Smooth muscle cell (in vitro differentiated cells): ENCODE results near the gene NPW. TPM values are rescaled to one million over a fixed set of nuclear protein-coding genes. Genes with fewer than 3 reads are reported as not detected.

Experiments used
- DNase-seq: peaks from one replicate; lab custom pipeline; 2025; ENCODE audit not compliant: unreplicated experiment; lab: John Stamatoyannopoulos, UW
- H2AFZ ChIP-seq: fragments of 200-600 bp; sonication (generic); 2 replicates; pipeline ENCODE4 v1.6.0; 2016; ENCODE audit warnings: antibody characterized with exemption, low read depth, mild to moderate bottlenecking
- H3F3A ChIP-seq: fragments of 200-600 bp; sonication (generic); 2 replicates; pipeline ENCODE4 v1.6.0; 2017; ENCODE audit warnings: antibody characterized with exemption, low read depth
- H3K27ac ChIP-seq: fragments of 200-600 bp; sonication (generic); 2 replicates; pipeline ENCODE4 v1.5.1; 2016; ENCODE audit warnings: low read depth, mild to moderate bottlenecking
- H3K27me3 ChIP-seq: fragments of 200-600 bp; sonication (generic); 2 replicates; pipeline ENCODE4 v1.6.1; 2016; ENCODE audit warnings: low read depth, mild to moderate bottlenecking
- H3K36me3 ChIP-seq: fragments of 200-600 bp; sonication (generic); 2 replicates; pipeline ENCODE4 v1.5.1; 2016; ENCODE audit warnings: low read depth
- H3K4me1 ChIP-seq: fragments of 200-600 bp; sonication (generic); 2 replicates; pipeline ENCODE4 v1.5.1; 2016; ENCODE audit warnings: low read depth
- H3K4me2 ChIP-seq: fragments of 200-600 bp; sonication (generic); 2 replicates; pipeline ENCODE4 v1.6.0; 2016; ENCODE audit warnings: mild to moderate bottlenecking
- H3K4me3 ChIP-seq: fragments of 200-600 bp; sonication (generic); 2 replicates; pipeline ENCODE4 v1.5.1; 2016; ENCODE audit warnings: mild to moderate bottlenecking
- H3K79me2 ChIP-seq: fragments of 200-600 bp; sonication (generic); 2 replicates; pipeline ENCODE4 v1.6.0; 2016; ENCODE audit warnings: low read depth, mild to moderate bottlenecking
- H3K9ac ChIP-seq: fragments of 200-600 bp; sonication (generic); 2 replicates; pipeline ENCODE4 v1.6.0; 2016; ENCODE audit warnings: low read depth
- H3K9me3 ChIP-seq: fragments of 200-600 bp; sonication (generic); replicated peaks from 2 replicates; pipeline ENCODE4 v1.5.1; 2016; ENCODE audit warnings: low read depth
- H4K20me1 ChIP-seq: fragments of 200-600 bp; sonication (generic); 2 replicates; pipeline ENCODE4 v1.6.0; 2016; ENCODE audit warnings: low read depth
- CTCF ChIP-seq: fragments of 200-600 bp; sonication (generic); IDR thresholded peaks from 2 replicates; pipeline ENCODE4 v1.5.1; 2017; ENCODE audit warnings: borderline replicate concordance, mild to moderate bottlenecking, antibody characterized with exemption; ENCODE audit not compliant: insufficient read depth, poor library complexity, severe bottlenecking
- WGBS: methylation state at CpG from one replicate; pipeline ENCODE4 v1.1.7; 2016; ENCODE audit warnings: low lambda C conversion rate; 5-methylcytosine and 5-hydroxymethylcytosine counted together
- polyA plus RNA-seq: library from polyadenylated mRNA; unstranded; fragments of >200 nt; fragmentation: Nextera tagmentation; extraction: Ambion mirVana; gene quantifications from 2 replicates; pipeline ENCODE4 v1.2.1, GENCODE V29; 2016
- total RNA-seq: library from RNA; depleted of rRNA; stranded (reverse); fragments of >200 nt; gene quantifications from 2 replicates; pipeline ENCODE4 v1.2.3, GENCODE V29; 2014

The NPW gene
- total and polyA plus RNA-seq, 2 experiments from 2014 or later, result 13.1 to 185 TPM

GRCh38 chr16:1976216-1976520 is 43.4 kb upstream of the NPW start:
- no peak overlapping the region for H3K9ac ChIP-seq
- peaks cover 24% of the 10 kb centered on the region for H3K4me1 ChIP-seq
- 97% methylated on average over 8 of the region's 8 CpGs for WGBS
- TF ChIP-seq CTCF, result no peak
- no peak overlapping the region for H3K4me2 ChIP-seq
- no peak overlapping the region for H2AFZ ChIP-seq
- no peak for DNase-seq
- no peaks in the 10 kb centered on the region for H3K9me3 ChIP-seq
- peaks cover 36% of the 10 kb centered on the region for H3K27me3 ChIP-seq
- H3F3A ChIP-seq, result no peaks in the 10 kb centered on the region
- no peaks in the 10 kb centered on the region for H4K20me1 ChIP-seq
- H3K36me3 ChIP-seq, result no peaks in the 10 kb centered on the region
- H3K27ac ChIP-seq, result no peak overlapping the region
- no peak overlapping the region for H3K4me3 ChIP-seq
- peaks cover 18% of the 10 kb centered on the region for H3K79me2 ChIP-seq

- H3K4me2 ChIP-seq, result no peak overlapping the region
- TF ChIP-seq CTCF, result no peak
- WGBS, result 94% methylated on average over 30 of the region's 33 CpGs
Observed at GRCh38 chr16:1976951-1977874, 42.4 kb upstream of the NPW start.

GRCh38 chr16:1977875-1978268 is 41.7 kb upstream of the NPW start:
- H3K4me1 ChIP-seq, result peaks cover 21% of the 10 kb centered on the region
- H3K9me3 ChIP-seq, result no peaks in the 10 kb centered on the region
- H2AFZ ChIP-seq, result no peak overlapping the region
- no peak overlapping the region for H3K9ac ChIP-seq
- H3K4me3 ChIP-seq, result no peak overlapping the region
- no peak overlapping the region for H3K4me2 ChIP-seq
- H4K20me1 ChIP-seq, result no peaks in the 10 kb centered on the region
- H3K36me3 ChIP-seq, result no peaks in the 10 kb centered on the region
- no peaks in the 10 kb centered on the region for H3F3A ChIP-seq
- WGBS, result 97% methylated on average over 18 of the region's 18 CpGs
- DNase-seq, result no peak
- peaks cover 52% of the 10 kb centered on the region for H3K27me3 ChIP-seq
- H3K27ac ChIP-seq, result no peak overlapping the region
- no peak for TF ChIP-seq CTCF
- H3K79me2 ChIP-seq, result peaks cover 9% of the 10 kb centered on the region

More at GRCh38 chr16:1976951-1977874, 42.4 kb upstream of the NPW start:
- Histone ChIP-seq H4K20me1 (no peaks in the 10 kb centered on the region), H3K9me3 (no peaks in the 10 kb centered on the region), H3F3A (no peaks in the 10 kb centered on the region), H3K4me3 (no peak overlapping the region), H3K9ac (no peak overlapping the region), H3K27ac (no peak overlapping the region), H3K4me1 (peaks cover 24% of the 10 kb centered on the region), H3K27me3 (peaks cover 47% of the 10 kb centered on the region), H3K36me3 (no peaks in the 10 kb centered on the region), H2AFZ (no peak overlapping the region), H3K79me2 (peaks cover 16% of the 10 kb centered on the region)
- DNase-seq, result no peak
